GM18517 (cell line): ENCODE measurements around the gene SUPT3H.

ENCODE experiments used
- ATAC-seq: cut with Tn5 transposase; IDR thresholded peaks from one replicate; pipeline ENCODE4 v1.9.1; 2021; ENCODE audit warnings: mild to moderate bottlenecking, moderate library complexity; ENCODE audit not compliant: unreplicated experiment

Gene SUPT3H

DNA sequence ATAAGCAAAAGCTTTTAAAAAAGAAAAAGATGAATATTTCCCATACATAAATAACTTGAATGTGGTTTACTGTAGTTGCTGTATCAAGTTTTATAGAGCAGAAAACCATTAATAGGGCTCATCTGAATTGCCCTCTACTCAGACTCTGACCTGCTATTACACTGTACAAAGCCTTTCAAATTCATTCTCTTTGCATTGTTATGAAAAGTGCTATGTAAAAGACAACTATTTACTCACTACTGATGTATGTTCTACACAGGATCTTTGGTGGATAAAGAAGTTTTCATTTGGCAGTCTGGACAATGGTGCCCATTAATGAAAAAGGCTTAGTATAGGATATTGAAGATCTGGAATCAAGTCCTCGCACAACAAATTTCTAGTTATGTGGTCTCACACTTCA lies 248.7 kb downstream of the SUPT3H start:
- no peak for ATAC-seq

- ATAC-seq, result no peak
Observed at GRCh38 chr6:45127185-45127584, 250.5 kb downstream of the SUPT3H start.

DNA sequence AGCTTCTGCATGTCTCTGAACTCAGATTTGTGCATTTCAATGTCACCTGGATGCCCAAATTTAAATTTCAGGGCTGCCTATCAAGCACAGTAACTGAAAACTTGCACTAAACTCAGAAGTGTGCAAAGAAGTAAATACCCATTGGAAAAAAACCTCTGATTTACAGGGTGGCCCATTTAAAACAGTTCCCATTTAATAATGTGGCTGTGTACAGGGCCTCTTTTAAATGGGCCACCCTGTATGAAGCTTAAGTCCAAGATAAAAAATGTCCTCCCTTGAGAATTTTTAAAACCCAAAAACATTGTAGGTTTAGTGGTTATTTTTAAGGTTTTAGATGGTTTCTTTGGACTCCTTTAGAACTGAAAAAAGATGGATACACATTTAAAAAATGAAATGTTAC lies 251.7 kb downstream of the SUPT3H start:
- no peak for ATAC-seq

- ATAC-seq, result no peak
Observed at GRCh38 chr6:45123023-45123422, 254.7 kb downstream of the SUPT3H start.

GRCh38 chr6:45118754-45119153 lies 259.0 kb downstream of the SUPT3H start:
- no peak for ATAC-seq

GRCh38 chr6:45116714-45117410 lies 260.9 kb downstream of the SUPT3H start:
- no peak for ATAC-seq

- ATAC-seq, result no peak
Observed at GRCh38 chr6:45115696-45116095, 262.0 kb downstream of the SUPT3H start.

DNA sequence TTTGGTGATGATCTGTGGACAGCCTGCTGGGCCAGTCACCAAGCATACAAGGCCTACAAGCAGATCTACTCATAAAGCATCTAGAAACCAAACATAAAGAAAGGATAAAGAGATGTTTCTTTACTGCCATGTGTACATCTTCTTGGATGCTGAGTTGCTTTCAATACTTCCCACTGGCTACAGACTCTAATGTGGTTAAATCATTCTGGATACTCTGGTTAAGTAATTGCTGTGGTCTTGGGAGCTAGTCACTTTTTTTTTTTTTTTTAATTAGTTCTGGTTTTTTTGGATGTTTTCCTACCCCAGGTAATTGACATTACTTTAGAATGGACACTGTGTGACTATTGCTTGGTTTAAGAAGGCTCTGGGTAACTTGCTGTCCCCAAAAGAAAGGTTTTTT lies 265.0 kb downstream of the SUPT3H start:
- no peak for ATAC-seq

- ATAC-seq, result no peak
Observed at GRCh38 chr6:45109551-45109950, 268.2 kb downstream of the SUPT3H start.

- no peak for ATAC-seq
Observed at GRCh38 chr6:45105170-45105820, 272.4 kb downstream of the SUPT3H start.

GRCh38 chr6:45104429-45104828 lies 273.3 kb downstream of the SUPT3H start:
- ATAC-seq, result no peak

- ATAC-seq, result no peak
Observed at GRCh38 chr6:45098256-45098655, 279.5 kb downstream of the SUPT3H start.

DNA sequence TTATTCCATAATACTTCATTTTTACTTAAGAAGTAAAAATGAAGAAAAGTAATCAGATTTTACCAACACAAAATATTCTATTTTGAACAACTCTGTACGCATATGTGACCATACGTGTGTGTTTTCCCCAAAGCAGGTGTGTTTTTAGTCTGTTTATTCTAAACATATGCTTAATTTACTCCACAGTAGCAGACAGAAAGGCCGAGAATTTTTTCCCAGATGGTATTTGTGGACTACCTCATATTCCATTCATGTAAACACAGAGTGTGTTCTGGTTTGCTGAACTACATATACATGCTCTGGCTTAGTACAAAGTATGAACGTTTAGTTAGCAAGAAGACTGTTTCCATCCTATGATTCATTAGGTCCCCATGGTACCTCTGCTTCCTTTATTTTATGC lies 282.9 kb downstream of the SUPT3H start:
- no peak for ATAC-seq

- ATAC-seq, result no peak
Observed at GRCh38 chr6:45092135-45092534, 285.6 kb downstream of the SUPT3H start.

DNA sequence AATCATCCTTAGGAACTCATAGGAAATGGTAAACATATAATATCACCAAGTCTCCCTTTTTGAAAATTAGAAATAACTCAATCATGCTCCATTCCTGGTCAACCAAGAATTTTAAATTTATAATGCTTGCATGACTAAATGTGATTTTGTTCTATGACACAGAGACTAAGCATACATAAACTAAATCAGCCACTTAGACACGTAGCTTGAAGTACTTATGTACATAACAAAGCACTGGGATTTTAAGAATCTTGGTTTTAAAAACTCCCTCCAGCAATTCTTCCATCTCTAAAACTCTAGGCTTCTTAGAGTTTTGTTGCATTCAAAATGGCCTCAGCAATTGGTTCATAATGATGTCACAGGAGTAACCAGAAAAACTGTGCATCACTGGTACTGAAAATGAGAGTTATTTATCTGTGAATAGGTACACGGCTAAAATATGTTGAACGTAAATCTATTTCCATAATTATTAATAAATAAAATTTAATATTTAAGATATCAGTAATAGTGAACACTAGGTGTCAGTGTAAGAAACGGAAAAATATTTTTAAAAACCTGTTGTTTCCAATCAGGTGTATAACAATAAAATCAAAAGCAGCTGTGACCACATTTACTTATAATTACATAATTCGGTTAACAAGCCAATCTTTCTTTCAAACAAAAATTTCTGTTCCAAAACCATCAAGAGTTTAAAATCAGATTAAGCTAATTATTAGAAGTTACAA lies 291.2 kb downstream of the SUPT3H start:
- ATAC-seq, result no peak

DNA sequence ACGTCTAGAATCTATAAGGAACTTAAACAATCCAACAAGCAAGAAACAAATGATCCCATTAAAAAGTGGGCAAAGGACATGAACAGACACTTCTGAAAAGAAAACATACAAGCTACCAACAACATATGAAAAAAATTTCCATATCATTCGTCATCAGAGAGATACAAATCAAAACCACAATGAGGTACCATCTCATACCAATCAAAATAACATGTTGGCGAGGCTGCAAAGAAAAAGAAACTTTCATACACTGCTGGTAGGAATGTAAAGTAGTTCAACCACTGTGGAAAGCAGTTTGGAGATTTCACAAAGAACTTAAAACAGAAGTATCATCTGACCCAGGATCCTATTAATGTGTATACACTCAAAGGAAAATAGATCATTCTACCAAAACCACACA lies 293.5 kb downstream of the SUPT3H start:
- no peak for ATAC-seq

GRCh38 chr6:45082091-45082490 lies 295.6 kb downstream of the SUPT3H start:
- no peak for ATAC-seq

DNA sequence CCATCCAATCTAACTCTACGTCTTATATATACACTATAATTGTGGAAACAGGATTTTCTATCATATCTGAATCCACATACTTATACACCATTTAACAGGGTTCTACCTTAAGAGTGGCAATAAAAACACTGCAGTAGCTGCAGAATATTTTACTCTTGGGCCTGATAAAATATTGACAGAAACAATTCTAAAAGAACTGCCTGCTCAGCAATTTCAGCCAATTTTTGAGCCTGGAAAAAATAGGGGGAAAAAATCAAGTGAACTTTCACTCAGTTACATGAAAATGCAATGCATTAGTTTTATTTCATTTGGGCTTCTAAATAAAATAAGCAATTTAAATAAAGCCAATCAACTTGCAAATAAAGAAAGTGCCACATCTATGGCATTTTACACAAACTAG lies 296.1 kb downstream of the SUPT3H start:
- no peak for ATAC-seq

DNA sequence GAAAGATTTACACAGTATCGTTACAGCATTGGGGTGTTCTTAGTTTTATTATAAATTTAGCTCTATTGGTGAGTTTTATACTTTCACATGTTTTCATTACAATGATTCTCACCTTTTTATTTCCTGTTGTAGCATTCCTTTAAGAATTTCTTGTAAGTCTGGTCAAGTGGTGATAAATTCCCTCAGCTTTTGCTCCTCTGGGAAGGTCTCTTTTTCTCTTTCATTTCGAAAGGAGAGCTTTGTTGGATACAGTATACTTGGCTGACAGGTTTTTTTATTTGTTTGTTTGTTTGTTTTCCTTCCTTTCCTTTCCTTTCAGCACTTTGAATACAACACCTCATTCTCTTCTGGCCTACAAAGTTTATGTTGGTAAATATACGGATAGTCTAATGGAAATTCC lies 299.3 kb downstream of the SUPT3H start:
- ATAC-seq, result no peak

GRCh38 chr6:45076217-45076930 lies 301.4 kb downstream of the SUPT3H start:
- no peak for ATAC-seq

GRCh38 chr6:45075246-45075645 lies 302.5 kb downstream of the SUPT3H start:
- no peak for ATAC-seq
